NCI-H345 (cell line): ENCODE results near the gene ZNF862.

Source experiments
- DNase-seq: peaks from one replicate; lab custom pipeline; 2025; lab: John Stamatoyannopoulos, UW

ZNF862 gene

GRCh38 chr7:149811221-149811620 is 27.0 kb upstream of the ZNF862 start:
- no peak for DNase-seq

- no peak for DNase-seq
Observed at GRCh38 chr7:149811831-149812490, 26.2 kb upstream of the ZNF862 start.

GRCh38 chr7:149813254-149814035 is 24.7 kb upstream of the ZNF862 start:
- no peak for DNase-seq

GRCh38 chr7:149814494-149814893 is 23.7 kb upstream of the ZNF862 start:
- DNase-seq: no peak

GRCh38 chr7:149815121-149815520 is 23.1 kb upstream of the ZNF862 start:
- DNase-seq: no peak

- DNase-seq: no peak
Observed at GRCh38 chr7:149815661-149816266, 22.4 kb upstream of the ZNF862 start.

- DNase-seq: no peak
Observed at GRCh38 chr7:149816267-149816751, 21.9 kb upstream of the ZNF862 start.

- DNase-seq: no peak
Observed at GRCh38 chr7:149816794-149817193, 21.4 kb upstream of the ZNF862 start.

GRCh38 chr7:149817301-149817771 is 20.8 kb upstream of the ZNF862 start:
- no peak for DNase-seq

- no peak for DNase-seq
Observed at GRCh38 chr7:149817836-149818535, 20.2 kb upstream of the ZNF862 start.

GRCh38 chr7:149818536-149818840 is 19.7 kb upstream of the ZNF862 start:
- no peak for DNase-seq

- DNase-seq: no peak
Observed at GRCh38 chr7:149819141-149819960, 18.8 kb upstream of the ZNF862 start.

GRCh38 chr7:149819961-149820340 is 18.2 kb upstream of the ZNF862 start:
- no peak for DNase-seq

- no peak for DNase-seq
Observed at GRCh38 chr7:149820622-149821190, 17.5 kb upstream of the ZNF862 start.

- no peak for DNase-seq
Observed at GRCh38 chr7:149821191-149822148, 16.7 kb upstream of the ZNF862 start.

GRCh38 chr7:149822353-149822943 is 15.7 kb upstream of the ZNF862 start:
- DNase-seq: no peak

GRCh38 chr7:149823191-149823630 is 15.0 kb upstream of the ZNF862 start:
- DNase-seq: no peak

GRCh38 chr7:149823631-149824199 is 14.5 kb upstream of the ZNF862 start:
- DNase-seq: no peak

GRCh38 chr7:149824301-149824741 is 13.9 kb upstream of the ZNF862 start:
- DNase-seq: no peak
